ENCODE data around the gene DPEP3.

- TF ChIP-seq, protein P1, sequence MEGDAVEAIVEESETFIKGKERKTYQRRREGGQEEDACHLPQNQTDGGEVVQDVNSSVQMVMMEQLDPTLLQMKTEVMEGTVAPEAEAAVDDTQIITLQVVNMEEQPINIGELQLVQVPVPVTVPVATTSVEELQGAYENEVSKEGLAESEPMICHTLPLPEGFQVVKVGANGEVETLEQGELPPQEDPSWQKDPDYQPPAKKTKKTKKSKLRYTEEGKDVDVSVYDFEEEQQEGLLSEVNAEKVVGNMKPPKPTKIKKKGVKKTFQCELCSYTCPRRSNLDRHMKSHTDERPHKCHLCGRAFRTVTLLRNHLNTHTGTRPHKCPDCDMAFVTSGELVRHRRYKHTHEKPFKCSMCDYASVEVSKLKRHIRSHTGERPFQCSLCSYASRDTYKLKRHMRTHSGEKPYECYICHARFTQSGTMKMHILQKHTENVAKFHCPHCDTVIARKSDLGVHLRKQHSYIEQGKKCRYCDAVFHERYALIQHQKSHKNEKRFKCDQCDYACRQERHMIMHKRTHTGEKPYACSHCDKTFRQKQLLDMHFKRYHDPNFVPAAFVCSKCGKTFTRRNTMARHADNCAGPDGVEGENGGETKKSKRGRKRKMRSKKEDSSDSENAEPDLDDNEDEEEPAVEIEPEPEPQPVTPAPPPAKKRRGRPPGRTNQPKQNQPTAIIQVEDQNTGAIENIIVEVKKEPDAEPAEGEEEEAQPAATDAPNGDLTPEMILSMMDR (IDR thresholded peaks at IDR 0.05; ENCODE audit: poor library complexity): no peak
- TF ChIP-seq EZH2 (IDR thresholded peaks at IDR 0.05; ENCODE audit: borderline replicate concordance): no peak
Measured at GRCh38 chr16:67950335-67950843, 29.9 kb downstream of the DPEP3 start.
